Astrocyte (in vitro differentiated cells and primary cell): ENCODE measurements around the gene MEFV. TPM values are rescaled to one million over a fixed set of nuclear protein-coding genes. Genes with fewer than 3 reads are reported as not detected.

Source experiments
- DNase-seq: peaks from one replicate; pipeline ENCODE4 v3.0.0-alpha.2; 2010; ENCODE audit warnings: low read depth
- FAIRE-seq: peaks from 2 replicates; lab custom pipeline; 2011; peaks lifted over from hg19 to GRCh38; lab: Jason Lieb, UNC
- H2AFZ ChIP-seq: 2 replicates; pipeline ENCODE4 v1.6.0; 2012; ENCODE audit warnings: low read depth, low read length, inconsistent platforms
- H3K27ac ChIP-seq: 2 replicates; pipeline ENCODE4 v1.5.1; 2011; ENCODE audit warnings: low read depth, low read length, inconsistent platforms
- H3K27me3 ChIP-seq: 2 replicates; pipeline ENCODE4 v1.6.0; 2011; ENCODE audit warnings: low read length, inconsistent platforms; ENCODE audit not compliant: insufficient read depth
- H3K36me3 ChIP-seq: 2 replicates; pipeline ENCODE4 v1.5.1; 2011; ENCODE audit warnings: low read length, inconsistent platforms; ENCODE audit not compliant: insufficient read depth
- H3K4me1 ChIP-seq: 2 replicates; pipeline ENCODE4 v1.5.1; 2011; ENCODE audit warnings: low read length, inconsistent platforms; ENCODE audit not compliant: insufficient read depth
- H3K4me2 ChIP-seq: 2 replicates; pipeline ENCODE4 v1.6.0; 2012; ENCODE audit warnings: low read length, inconsistent platforms
- H3K4me3 ChIP-seq: 2 replicates; pipeline ENCODE4 v1.5.1; 2011; ENCODE audit warnings: low read depth, mild to moderate bottlenecking, low read length, inconsistent platforms; ENCODE audit not compliant: insufficient read depth
- H3K79me2 ChIP-seq: 2 replicates; pipeline ENCODE4 v1.6.0; 2012; ENCODE audit warnings: mild to moderate bottlenecking, low read length, inconsistent platforms; ENCODE audit not compliant: insufficient read depth
- H3K9ac ChIP-seq: 2 replicates; pipeline ENCODE4 v1.6.0; 2012; ENCODE audit warnings: mild to moderate bottlenecking, low read length, inconsistent platforms
- H3K9me3 ChIP-seq: 2 replicates; pipeline ENCODE4 v1.5.1; 2012; ENCODE audit warnings: low read depth, mild to moderate bottlenecking, low read length, inconsistent platforms; ENCODE audit not compliant: insufficient read depth
- H4K20me1 ChIP-seq: 2 replicates; pipeline ENCODE4 v1.6.0; 2012; ENCODE audit warnings: low read length, inconsistent platforms; ENCODE audit not compliant: insufficient read depth
- H3K27ac Mint-ChIP-seq: one replicate; pipeline ENCODE4 v1.8.0; 2021; ENCODE audit warnings: mild to moderate bottlenecking, mixed read lengths; ENCODE audit not compliant: unreplicated experiment
- H3K27me3 Mint-ChIP-seq: one replicate; pipeline ENCODE4 v1.8.0; 2021; ENCODE audit warnings: low read depth, mixed read lengths; ENCODE audit not compliant: unreplicated experiment
- H3K36me3 Mint-ChIP-seq: one replicate; pipeline ENCODE4 v1.8.0; 2021; ENCODE audit warnings: low read depth, mixed read lengths; ENCODE audit not compliant: unreplicated experiment
- H3K4me1 Mint-ChIP-seq: one replicate; pipeline ENCODE4 v1.8.0; 2021; ENCODE audit warnings: low read depth, mixed read lengths; ENCODE audit not compliant: unreplicated experiment
- H3K4me3 Mint-ChIP-seq: one replicate; pipeline ENCODE4 v1.8.0; 2021; ENCODE audit warnings: mild to moderate bottlenecking, moderate library complexity, mixed read lengths; ENCODE audit not compliant: unreplicated experiment
- H3K9me3 Mint-ChIP-seq: one replicate; pipeline ENCODE4 v1.8.0; 2021; ENCODE audit warnings: mild to moderate bottlenecking, mixed read lengths; ENCODE audit not compliant: unreplicated experiment
- EZH2 ChIP-seq: IDR thresholded peaks from 2 replicates; pipeline ENCODE4 v1.6.1; 2012; ENCODE audit warnings: mild to moderate bottlenecking, low read length, inconsistent platforms; ENCODE audit not compliant: insufficient read depth
- total RNA-seq: library from RNA; stranded (reverse); gene quantifications from 2 replicates; pipeline ENCODE4 v1.2.1, GENCODE V29; 2021
- TF ChIP-seq, protein P1 (sequence below): IDR thresholded peaks from 2 replicates; pipeline ENCODE4 v1.5.1; 2011; ENCODE audit warnings: low read depth, mild to moderate bottlenecking, inconsistent platforms, low read length, moderate library complexity; ENCODE audit not compliant: insufficient read depth

The MEFV gene
- total RNA-seq, 1 donor from 2014 or later, result not detected

DNA sequence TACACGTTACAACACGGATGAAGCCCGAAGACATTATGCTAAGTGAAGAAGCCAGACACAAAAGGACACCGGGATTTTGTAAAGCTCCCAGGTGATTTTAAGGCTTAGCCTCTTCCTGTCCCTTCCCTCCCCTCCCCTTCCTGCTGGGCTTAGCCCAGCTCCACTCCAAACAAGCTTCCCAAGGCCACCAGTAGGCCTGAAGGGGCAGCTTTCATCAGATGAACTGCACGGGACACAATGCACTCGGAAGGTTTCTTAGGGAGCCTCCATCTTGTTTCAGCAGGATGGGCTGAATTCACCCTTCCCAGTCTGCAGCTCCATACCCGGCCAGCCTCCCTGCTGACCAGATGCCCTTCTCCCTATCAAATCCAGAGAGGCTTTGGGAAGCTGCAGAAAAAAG, 10.4 kb downstream of the MEFV start:
- H3K9ac ChIP-seq, result no peak overlapping the region
- H3K27me3 Mint-ChIP-seq, result peaks cover 36% of the 10 kb centered on the region
- peaks cover 2% of the 10 kb centered on the region for H3K27me3 ChIP-seq
- H3K27ac Mint-ChIP-seq, result no peak overlapping the region
- no peaks in the 10 kb centered on the region for H3K36me3 Mint-ChIP-seq
- no peaks in the 10 kb centered on the region for H3K4me1 ChIP-seq
- peaks cover 5% of the 10 kb centered on the region for H3K9me3 Mint-ChIP-seq
- TF ChIP-seq, protein P1, sequence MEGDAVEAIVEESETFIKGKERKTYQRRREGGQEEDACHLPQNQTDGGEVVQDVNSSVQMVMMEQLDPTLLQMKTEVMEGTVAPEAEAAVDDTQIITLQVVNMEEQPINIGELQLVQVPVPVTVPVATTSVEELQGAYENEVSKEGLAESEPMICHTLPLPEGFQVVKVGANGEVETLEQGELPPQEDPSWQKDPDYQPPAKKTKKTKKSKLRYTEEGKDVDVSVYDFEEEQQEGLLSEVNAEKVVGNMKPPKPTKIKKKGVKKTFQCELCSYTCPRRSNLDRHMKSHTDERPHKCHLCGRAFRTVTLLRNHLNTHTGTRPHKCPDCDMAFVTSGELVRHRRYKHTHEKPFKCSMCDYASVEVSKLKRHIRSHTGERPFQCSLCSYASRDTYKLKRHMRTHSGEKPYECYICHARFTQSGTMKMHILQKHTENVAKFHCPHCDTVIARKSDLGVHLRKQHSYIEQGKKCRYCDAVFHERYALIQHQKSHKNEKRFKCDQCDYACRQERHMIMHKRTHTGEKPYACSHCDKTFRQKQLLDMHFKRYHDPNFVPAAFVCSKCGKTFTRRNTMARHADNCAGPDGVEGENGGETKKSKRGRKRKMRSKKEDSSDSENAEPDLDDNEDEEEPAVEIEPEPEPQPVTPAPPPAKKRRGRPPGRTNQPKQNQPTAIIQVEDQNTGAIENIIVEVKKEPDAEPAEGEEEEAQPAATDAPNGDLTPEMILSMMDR, result no peak
- no peak for TF ChIP-seq EZH2
- no peak for DNase-seq
- no peak overlapping the region for H3K27ac ChIP-seq
- no peaks in the 10 kb centered on the region for H3K9me3 ChIP-seq
- no peaks in the 10 kb centered on the region for H3K4me1 Mint-ChIP-seq
- H3K79me2 ChIP-seq, result no peaks in the 10 kb centered on the region
- no peaks in the 10 kb centered on the region for H4K20me1 ChIP-seq
- no peaks in the 10 kb centered on the region for H3K36me3 ChIP-seq
- H2AFZ ChIP-seq, result no peak overlapping the region
- FAIRE-seq, result no peak
- H3K4me3 Mint-ChIP-seq, result no peak overlapping the region
- H3K4me3 ChIP-seq, result no peak overlapping the region
- H3K4me2 ChIP-seq, result no peak overlapping the region

DNA sequence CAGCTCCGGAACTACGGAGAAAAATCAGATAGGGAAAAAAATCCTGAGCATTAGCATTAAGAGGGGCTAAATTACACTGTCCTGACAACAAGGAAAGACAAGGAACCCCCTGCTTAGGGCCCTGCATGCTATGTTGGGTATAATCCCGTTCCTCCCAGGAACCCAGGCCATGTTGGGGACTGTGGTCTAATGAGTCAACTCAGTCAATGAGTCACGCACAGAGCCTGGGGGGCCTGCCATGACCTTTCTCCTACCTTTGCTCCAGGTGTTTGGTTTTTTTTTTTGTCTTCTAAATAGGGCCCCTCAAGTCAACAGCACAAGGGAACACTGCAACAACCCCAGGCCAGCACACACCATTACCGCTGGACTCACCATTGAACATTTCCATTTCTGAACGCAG, 12.6 kb downstream of the MEFV start:
- H3K4me2 ChIP-seq, result no peak overlapping the region
- H3K4me3 ChIP-seq, result no peak overlapping the region
- Mint-ChIP-seq H3K27ac (no peak overlapping the region), H3K4me3 (no peak overlapping the region), H3K9me3 (peaks cover 5% of the 10 kb centered on the region), H3K4me1 (no peaks in the 10 kb centered on the region), H3K36me3 (no peaks in the 10 kb centered on the region), H3K27me3 (peaks cover 31% of the 10 kb centered on the region)
- H3K27me3 ChIP-seq, result peaks cover 2% of the 10 kb centered on the region
- no peaks in the 10 kb centered on the region for H3K79me2 ChIP-seq
- no peaks in the 10 kb centered on the region for H4K20me1 ChIP-seq
- H3K4me1 ChIP-seq, result no peaks in the 10 kb centered on the region
- H3K36me3 ChIP-seq, result no peaks in the 10 kb centered on the region
- DNase-seq (no peak), FAIRE-seq (no peak)
- no peak overlapping the region for H2AFZ ChIP-seq
- TF ChIP-seq EZH2, result no peak
- TF ChIP-seq, protein P1, result no peak
- H3K9ac ChIP-seq, result no peak overlapping the region
- H3K9me3 ChIP-seq, result no peaks in the 10 kb centered on the region
- H3K27ac ChIP-seq, result no peak overlapping the region

DNA sequence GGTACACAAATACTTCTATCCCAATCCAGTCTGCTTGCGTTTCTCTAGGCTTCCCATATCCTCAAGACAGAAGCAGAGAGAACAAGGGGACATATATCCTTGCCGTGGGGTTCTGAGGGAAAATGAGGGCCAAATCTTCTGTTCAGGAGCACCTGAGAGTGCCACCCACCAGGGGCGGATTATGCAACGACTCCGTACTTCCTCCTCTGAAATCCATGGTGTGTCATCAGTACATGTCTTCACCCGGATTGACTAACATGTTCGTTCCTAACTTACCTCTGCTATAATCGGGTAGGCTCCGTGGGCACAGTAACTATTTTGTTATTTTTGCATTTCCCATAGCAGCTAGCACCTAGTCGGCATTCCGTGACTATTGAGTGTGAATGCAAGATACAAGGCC, 13.7 kb downstream of the MEFV start:
- Mint-ChIP-seq H3K27me3 (peaks cover 28% of the 10 kb centered on the region), H3K9me3 (peaks cover 5% of the 10 kb centered on the region), H3K4me3 (no peak overlapping the region), H3K36me3 (no peaks in the 10 kb centered on the region), H3K4me1 (no peaks in the 10 kb centered on the region), H3K27ac (no peak overlapping the region)
- Histone ChIP-seq H2AFZ (no peak overlapping the region), H3K4me2 (no peak overlapping the region), H3K36me3 (no peaks in the 10 kb centered on the region), H3K9me3 (no peaks in the 10 kb centered on the region), H3K27me3 (peaks cover 2% of the 10 kb centered on the region), H3K27ac (no peak overlapping the region), H3K4me1 (no peaks in the 10 kb centered on the region), H3K9ac (no peak overlapping the region), H3K4me3 (no peak overlapping the region), H3K79me2 (no peaks in the 10 kb centered on the region), H4K20me1 (no peaks in the 10 kb centered on the region)
- TF ChIP-seq, protein P1, result no peak
- no peak for TF ChIP-seq EZH2
- DNase-seq (no peak), FAIRE-seq (no peak)
